Nephron (organoid): ENCODE measurements around the gene WBP1.
"Not testable (repeated sequence)": the region's sequence is repeated elsewhere in the genome, so short reads cannot be mapped to it uniquely, and the experiment has no call there.

Experiments used
- H3K27ac Mint-ChIP-seq, 3 experiments: 2 replicates each; pipeline ENCODE4 v1.8.0; 2020; ENCODE audit warnings: mixed read lengths in 3 of 3, mild to moderate bottlenecking in 2 of 3, moderate library complexity in 1 of 3
- H3K27me3 Mint-ChIP-seq: 2 replicates; pipeline ENCODE4 v1.8.0; 2021; ENCODE audit warnings: low read depth, mild to moderate bottlenecking, moderate library complexity, mixed read lengths
- H3K36me3 Mint-ChIP-seq: 2 replicates; pipeline ENCODE4 v1.8.0; 2020; ENCODE audit warnings: low read depth, mixed read lengths
- H3K4me1 Mint-ChIP-seq: 2 replicates; pipeline ENCODE4 v1.8.0; 2020; ENCODE audit warnings: mixed read lengths
- H3K4me3 Mint-ChIP-seq, 3 experiments: 2 replicates each; pipeline ENCODE4 v1.8.0; 2020; ENCODE audit warnings: mild to moderate bottlenecking in 3 of 3, mixed read lengths in 3 of 3, moderate library complexity in 2 of 3
- H3K9me3 Mint-ChIP-seq: 2 replicates; pipeline ENCODE4 v1.8.0; 2020; ENCODE audit warnings: mixed read lengths
- TF ChIP-seq, protein P1 (sequence below), 3 experiments: fragments of 200-600 bp; sonication (generic); IDR thresholded peaks; one replicate each; pipeline ENCODE4 v1.5.0; 2021; ENCODE audit warnings: antibody characterized with exemption in 3 of 3; ENCODE audit not compliant: unreplicated experiment in 3 of 3

Gene WBP1

DNA sequence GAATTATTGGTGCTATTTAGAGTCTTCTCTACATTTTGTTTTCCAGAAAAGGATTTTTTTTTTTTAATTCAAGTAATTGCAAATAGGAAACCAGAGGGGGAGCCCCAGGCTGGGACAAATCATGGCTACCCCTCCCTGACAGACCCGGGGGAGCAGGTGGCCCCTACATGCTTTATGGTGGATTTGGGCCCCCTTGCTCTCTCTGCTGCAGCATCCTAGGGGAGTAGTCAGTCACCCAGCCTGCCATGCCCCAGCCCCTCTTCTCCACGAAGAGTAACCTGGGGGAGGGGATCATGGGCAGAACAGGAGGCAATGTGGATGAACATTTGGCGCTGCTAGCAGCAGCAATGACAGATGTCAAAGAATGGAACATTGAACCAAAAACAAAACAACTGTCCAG, 41.5 kb upstream of the WBP1 start:
- Mint-ChIP-seq H3K4me1 (peaks cover 15% of the 10 kb centered on the region), H3K27ac (no peak overlapping the region), H3K4me3 (no peak overlapping the region), H3K36me3 (no peaks in the 10 kb centered on the region), H3K9me3 (no peaks in the 10 kb centered on the region), H3K27me3 (peaks cover 3% of the 10 kb centered on the region)
- TF ChIP-seq, protein P1, sequence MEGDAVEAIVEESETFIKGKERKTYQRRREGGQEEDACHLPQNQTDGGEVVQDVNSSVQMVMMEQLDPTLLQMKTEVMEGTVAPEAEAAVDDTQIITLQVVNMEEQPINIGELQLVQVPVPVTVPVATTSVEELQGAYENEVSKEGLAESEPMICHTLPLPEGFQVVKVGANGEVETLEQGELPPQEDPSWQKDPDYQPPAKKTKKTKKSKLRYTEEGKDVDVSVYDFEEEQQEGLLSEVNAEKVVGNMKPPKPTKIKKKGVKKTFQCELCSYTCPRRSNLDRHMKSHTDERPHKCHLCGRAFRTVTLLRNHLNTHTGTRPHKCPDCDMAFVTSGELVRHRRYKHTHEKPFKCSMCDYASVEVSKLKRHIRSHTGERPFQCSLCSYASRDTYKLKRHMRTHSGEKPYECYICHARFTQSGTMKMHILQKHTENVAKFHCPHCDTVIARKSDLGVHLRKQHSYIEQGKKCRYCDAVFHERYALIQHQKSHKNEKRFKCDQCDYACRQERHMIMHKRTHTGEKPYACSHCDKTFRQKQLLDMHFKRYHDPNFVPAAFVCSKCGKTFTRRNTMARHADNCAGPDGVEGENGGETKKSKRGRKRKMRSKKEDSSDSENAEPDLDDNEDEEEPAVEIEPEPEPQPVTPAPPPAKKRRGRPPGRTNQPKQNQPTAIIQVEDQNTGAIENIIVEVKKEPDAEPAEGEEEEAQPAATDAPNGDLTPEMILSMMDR (IDR thresholded peaks at IDR 0.05; ENCODE audit: unreplicated experiment in 3 of 3): no peak

DNA sequence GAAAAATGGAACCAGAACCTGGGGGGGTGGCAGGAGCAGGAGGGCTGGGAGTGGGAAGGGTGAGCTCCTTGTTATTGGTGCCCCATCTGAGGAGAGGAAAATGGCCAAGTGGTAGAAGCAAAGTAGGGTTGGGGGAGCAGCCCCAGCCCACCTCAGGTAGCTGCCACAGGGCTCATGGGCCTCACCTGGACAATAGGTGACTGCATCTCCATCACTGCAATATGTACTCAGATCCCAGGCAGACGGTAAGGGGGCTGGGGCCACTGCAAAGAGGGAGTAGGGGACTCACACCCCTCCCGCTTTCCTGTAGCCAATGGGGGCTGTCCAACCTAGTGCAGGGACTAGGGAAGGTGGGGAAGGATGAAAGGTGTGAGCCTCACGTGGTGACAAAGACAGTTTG, 41.0 kb upstream of the WBP1 start:
- Mint-ChIP-seq H3K36me3 (no peaks in the 10 kb centered on the region), H3K27ac (no peak overlapping the region), H3K9me3 (no peaks in the 10 kb centered on the region), H3K4me1 (peaks cover 18% of the 10 kb centered on the region), H3K4me3 (no peak overlapping the region), H3K27me3 (peaks cover 3% of the 10 kb centered on the region)
- TF ChIP-seq, protein P1 (IDR thresholded peaks at IDR 0.05; ENCODE audit: unreplicated experiment in 3 of 3): no peak

DNA sequence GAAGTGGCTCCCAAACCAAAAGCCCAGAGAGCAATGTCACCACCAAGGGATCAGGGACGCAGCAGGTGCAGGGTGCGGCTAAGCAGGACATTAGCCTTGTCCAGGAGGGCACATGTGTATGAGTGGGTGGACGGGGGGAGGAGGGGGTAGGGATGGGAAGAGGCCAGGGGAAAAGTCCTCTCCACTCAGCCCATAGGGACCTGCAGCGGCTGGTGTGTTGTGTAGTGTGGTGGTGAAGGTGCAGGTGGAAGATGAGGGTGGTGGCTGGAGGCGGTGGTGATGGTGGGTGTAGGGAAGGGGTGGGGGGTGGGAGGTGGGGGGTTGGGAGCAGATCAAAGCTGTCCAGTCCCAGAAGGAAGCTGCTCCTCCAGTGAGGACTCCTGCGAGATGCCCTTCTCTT, 40.5 kb upstream of the WBP1 start:
- Mint-ChIP-seq H3K27me3 (peaks cover 3% of the 10 kb centered on the region), H3K36me3 (no peaks in the 10 kb centered on the region)

DNA sequence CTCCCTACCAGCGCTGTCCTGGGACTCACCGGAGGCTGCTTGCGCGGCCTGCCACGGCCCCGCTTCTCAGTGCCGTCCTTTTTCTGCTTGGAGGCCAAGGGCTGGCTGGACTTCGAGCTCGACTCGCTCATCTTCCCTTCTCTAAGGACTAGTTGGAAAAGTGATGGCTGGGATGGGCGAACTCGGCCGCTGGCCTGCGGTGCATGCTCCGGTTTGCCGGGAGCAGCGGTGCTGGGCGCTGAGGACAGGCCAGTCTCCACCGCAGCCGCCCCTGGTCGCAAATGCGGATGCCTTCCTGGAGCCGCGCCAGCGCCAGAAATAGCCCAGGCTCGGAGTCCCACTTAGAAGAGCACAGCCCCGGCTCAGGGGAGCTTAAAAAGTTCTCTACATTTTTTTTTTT, 39.9 kb upstream of the WBP1 start:
- no peaks in the 10 kb centered on the region for H3K36me3 Mint-ChIP-seq
- no peak overlapping the region for H3K4me3 Mint-ChIP-seq
- H3K9me3 Mint-ChIP-seq: no peaks in the 10 kb centered on the region
- TF ChIP-seq, protein P1 (IDR thresholded peaks at IDR 0.05; ENCODE audit: unreplicated experiment in 3 of 3): no peak
- H3K4me1 Mint-ChIP-seq: peaks cover 19% of the 10 kb centered on the region
- no peak overlapping the region for H3K27ac Mint-ChIP-seq
- peaks cover 3% of the 10 kb centered on the region for H3K27me3 Mint-ChIP-seq

More for the DNA sequence above, 40.5 kb upstream of the WBP1 start:
- Mint-ChIP-seq H3K9me3 (no peaks in the 10 kb centered on the region), H3K4me3 (no peak overlapping the region), H3K4me1 (peaks cover 20% of the 10 kb centered on the region), H3K27ac (no peak overlapping the region)
- TF ChIP-seq, protein P1 (IDR thresholded peaks at IDR 0.05; ENCODE audit: unreplicated experiment in 3 of 3): no peak

DNA sequence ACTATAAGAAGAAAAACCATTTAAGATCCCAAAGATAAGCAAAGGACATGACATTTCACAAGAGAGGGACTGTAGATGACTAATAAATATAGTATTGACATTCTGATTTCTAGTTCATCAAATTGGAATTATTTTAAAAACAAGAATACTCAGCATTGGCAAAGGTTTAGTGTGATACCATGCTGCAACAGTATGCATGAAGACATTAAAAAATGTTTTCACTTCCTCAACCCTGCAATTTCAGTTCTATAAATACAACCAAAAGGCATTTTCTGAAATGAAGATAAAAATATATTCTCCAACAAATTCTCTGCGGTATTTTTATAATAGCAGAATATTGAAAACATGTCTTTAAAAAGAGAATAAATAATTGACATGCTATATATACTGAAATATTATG, 38.9 kb upstream of the WBP1 start:
- no peaks in the 10 kb centered on the region for H3K27me3 Mint-ChIP-seq
- H3K9me3 Mint-ChIP-seq: no peaks in the 10 kb centered on the region
- H3K4me1 Mint-ChIP-seq: peaks cover 14% of the 10 kb centered on the region
- no peak overlapping the region for H3K27ac Mint-ChIP-seq
- no peaks in the 10 kb centered on the region for H3K36me3 Mint-ChIP-seq
- TF ChIP-seq, protein P1 (IDR thresholded peaks at IDR 0.05; ENCODE audit: unreplicated experiment in 3 of 3): no peak
- no peak overlapping the region for H3K4me3 Mint-ChIP-seq

DNA sequence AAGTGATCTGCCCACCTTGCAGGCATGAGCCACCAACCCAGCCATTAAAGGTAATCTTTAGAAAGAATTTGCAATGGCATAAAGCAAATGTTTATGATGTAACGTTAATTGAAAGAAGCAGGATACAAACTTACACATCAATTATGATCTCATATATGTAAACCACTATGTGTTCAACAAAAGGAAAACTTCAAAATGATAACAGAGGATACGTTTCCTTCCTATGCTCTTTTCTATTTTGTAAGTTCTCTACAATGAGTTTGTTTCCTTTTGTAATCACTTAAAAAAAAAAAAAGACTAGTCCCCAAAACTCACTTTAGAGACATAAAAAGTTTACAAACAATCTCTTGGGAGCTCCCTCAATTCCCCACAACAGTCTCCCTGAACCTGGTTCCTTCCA, 38.2 kb upstream of the WBP1 start:
- H3K4me1 Mint-ChIP-seq: peaks cover 14% of the 10 kb centered on the region
- TF ChIP-seq, protein P1 (IDR thresholded peaks at IDR 0.05; ENCODE audit: unreplicated experiment in 3 of 3): no peak
- H3K27me3 Mint-ChIP-seq: no peaks in the 10 kb centered on the region
- H3K27ac Mint-ChIP-seq: no peak overlapping the region
- peaks cover 4% of the 10 kb centered on the region for H3K36me3 Mint-ChIP-seq
- no peaks in the 10 kb centered on the region for H3K9me3 Mint-ChIP-seq
- H3K4me3 Mint-ChIP-seq: peak overlapping the region; percentile 19 to 49 (median 45)

DNA sequence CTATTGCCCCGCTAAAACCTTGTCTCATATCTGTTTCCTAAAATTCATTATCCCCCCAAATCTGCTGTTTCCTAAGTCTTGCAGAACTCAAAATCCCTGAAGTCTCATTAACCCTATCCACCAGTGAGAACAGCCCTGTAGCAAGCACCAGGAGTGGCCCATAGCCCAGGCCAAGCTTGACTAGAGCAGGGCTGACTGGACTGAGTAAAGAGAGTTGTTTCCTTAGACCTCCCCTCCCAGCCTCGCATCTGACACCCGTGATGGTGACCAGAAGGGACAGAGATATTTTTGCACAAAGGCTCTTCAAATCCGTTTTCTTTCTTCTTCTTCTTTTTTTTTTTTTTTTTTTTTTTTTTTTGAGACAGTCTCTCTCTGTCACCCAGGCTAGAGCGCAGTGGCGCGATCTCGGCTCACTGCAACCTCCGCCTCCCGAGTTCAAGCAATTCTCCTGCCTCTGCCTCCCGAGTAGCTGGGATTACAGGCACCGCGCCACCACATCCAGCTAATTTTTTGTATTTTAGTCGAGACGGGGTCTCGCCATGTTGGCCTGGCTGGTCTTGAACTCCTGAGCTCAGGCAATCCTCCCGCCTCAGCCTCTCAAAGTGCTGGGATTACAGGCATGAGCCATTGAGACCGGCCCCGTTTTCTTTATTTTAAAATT, 37.7 kb upstream of the WBP1 start:
- H3K4me3 Mint-ChIP-seq: peak overlapping the region; percentile 97 to 98 (median 98)
- H3K27ac Mint-ChIP-seq: peak overlapping the region; percentile 30 to 38 (median 34)
- H3K27me3 Mint-ChIP-seq, H3K36me3 Mint-ChIP-seq, H3K9me3 Mint-ChIP-seq: not testable (repeated sequence)
- H3K4me1 Mint-ChIP-seq: peaks cover 14% of the 10 kb centered on the region
